DOHH2 (cell line): ENCODE data around the gene TAS2R40.

Experiments used
- H3F3A ChIP-seq: fragments of 200-600 bp; sonication (generic), shearing (Covaris generic); 2 replicates; pipeline ENCODE4 v1.6.0; 2016; ENCODE audit warnings: antibody characterized with exemption, mild to moderate bottlenecking; ENCODE audit not compliant: control insufficient read depth, insufficient read depth
- H3K27ac ChIP-seq: fragments of 200-600 bp; sonication (generic); 2 replicates; pipeline ENCODE4 v1.5.1; 2014; ENCODE audit warnings: low read depth, mild to moderate bottlenecking, low read length, moderate library complexity
- H3K27me3 ChIP-seq: fragments of 200-600 bp; sonication (generic); 2 replicates; pipeline ENCODE4 v1.6.1; 2014; ENCODE audit warnings: mild to moderate bottlenecking, low read length, mixed read lengths; ENCODE audit not compliant: control insufficient read depth
- H3K36me3 ChIP-seq: fragments of 200-600 bp; sonication (generic); 2 replicates; pipeline ENCODE4 v1.6.1; 2014; ENCODE audit warnings: mild to moderate bottlenecking, low read length, moderate library complexity, mixed read lengths; ENCODE audit not compliant: control insufficient read depth
- H3K4me1 ChIP-seq: fragments of 200-600 bp; sonication (generic); 2 replicates; pipeline ENCODE4 v1.6.1; 2014; ENCODE audit warnings: mild to moderate bottlenecking, low read length, mixed read lengths; ENCODE audit not compliant: control insufficient read depth
- H3K4me2 ChIP-seq: fragments of 200-600 bp; sonication (generic); 2 replicates; pipeline ENCODE4 v1.6.0; 2014; ENCODE audit warnings: mild to moderate bottlenecking, low read length, moderate library complexity
- H3K4me3 ChIP-seq: fragments of 200-600 bp; sonication (generic); 2 replicates; pipeline ENCODE4 v1.5.1; 2014; ENCODE audit warnings: mild to moderate bottlenecking, low read length, mixed read lengths
- H3K79me2 ChIP-seq: fragments of 200-600 bp; sonication (generic); 2 replicates; pipeline ENCODE4 v1.6.1; 2014; ENCODE audit warnings: mild to moderate bottlenecking, low read length, mixed read lengths; ENCODE audit not compliant: control insufficient read depth
- H3K9me2 ChIP-seq: fragments of 200-600 bp; sonication (generic); replicated peaks from 2 replicates; pipeline ENCODE4 v1.6.1; 2014; ENCODE audit warnings: mild to moderate bottlenecking, low read length, mixed read lengths; ENCODE audit not compliant: control insufficient read depth
- H3K9me3 ChIP-seq: fragments of 200-600 bp; sonication (generic); 2 replicates; pipeline ENCODE4 v1.6.1; 2014; ENCODE audit warnings: antibody characterized with exemption, low read length, mixed read lengths; ENCODE audit not compliant: control insufficient read depth, insufficient read depth
- H4K20me1 ChIP-seq: fragments of 200-600 bp; sonication (generic); 2 replicates; pipeline ENCODE4 v1.6.0; 2014; ENCODE audit warnings: low read depth, mild to moderate bottlenecking, antibody characterized with exemption, low read length, moderate library complexity; ENCODE audit not compliant: control insufficient read depth, insufficient read depth
- EZH2phosphoT487 ChIP-seq: fragments of 200-600 bp; sonication (generic); IDR thresholded peaks from 2 replicates; pipeline ENCODE4 v1.6.1; 2017; ENCODE audit warnings: borderline replicate concordance, mild to moderate bottlenecking, antibody characterized with exemption, low read length, moderate library complexity, mixed read lengths
- TF ChIP-seq, protein P1 (sequence below): fragments of 200-600 bp; sonication (generic); IDR thresholded peaks from one replicate; pipeline ENCODE4 v1.5.1; 2014; ENCODE audit warnings: antibody characterized with exemption, mild to moderate bottlenecking, low read depth, low read length; ENCODE audit not compliant: poor library complexity, severe bottlenecking

TAS2R40 gene

DNA sequence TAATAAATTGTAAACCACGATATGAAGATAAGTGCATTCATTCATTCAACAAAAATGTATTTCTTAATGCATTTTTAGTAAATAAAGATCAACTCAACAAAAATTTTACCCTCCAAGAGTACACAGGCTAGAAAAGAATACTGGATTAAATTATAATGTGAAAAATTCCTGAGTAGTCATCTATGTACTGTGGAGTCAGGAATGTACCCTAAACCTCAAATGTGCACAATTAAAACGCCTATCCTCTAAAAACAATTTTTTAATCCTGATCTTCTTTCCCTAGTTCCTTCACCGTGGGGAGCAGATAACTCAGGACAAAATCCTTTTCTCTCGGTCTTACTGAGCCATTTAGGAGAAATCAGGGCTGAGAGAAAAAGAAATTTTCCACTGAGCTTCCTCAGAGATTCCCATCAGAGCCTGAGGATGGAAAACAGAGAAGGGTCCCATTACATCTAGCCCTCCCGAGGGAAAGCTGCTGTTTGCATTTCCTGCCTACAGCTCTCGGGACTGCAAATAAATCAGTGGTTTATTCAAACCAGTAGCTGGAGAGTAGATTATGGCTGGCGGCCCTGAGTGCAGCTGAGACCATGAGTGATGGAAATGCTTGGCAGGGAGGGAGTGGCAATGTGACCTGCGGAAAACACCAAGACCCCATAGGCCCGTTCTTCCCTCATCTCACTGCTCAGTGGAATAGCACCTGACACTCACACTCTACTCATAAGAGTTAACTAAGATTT is 7.4 kb downstream of the TAS2R40 start:
- no peak overlapping the region for H3K4me2 ChIP-seq
- TF ChIP-seq, protein P1, sequence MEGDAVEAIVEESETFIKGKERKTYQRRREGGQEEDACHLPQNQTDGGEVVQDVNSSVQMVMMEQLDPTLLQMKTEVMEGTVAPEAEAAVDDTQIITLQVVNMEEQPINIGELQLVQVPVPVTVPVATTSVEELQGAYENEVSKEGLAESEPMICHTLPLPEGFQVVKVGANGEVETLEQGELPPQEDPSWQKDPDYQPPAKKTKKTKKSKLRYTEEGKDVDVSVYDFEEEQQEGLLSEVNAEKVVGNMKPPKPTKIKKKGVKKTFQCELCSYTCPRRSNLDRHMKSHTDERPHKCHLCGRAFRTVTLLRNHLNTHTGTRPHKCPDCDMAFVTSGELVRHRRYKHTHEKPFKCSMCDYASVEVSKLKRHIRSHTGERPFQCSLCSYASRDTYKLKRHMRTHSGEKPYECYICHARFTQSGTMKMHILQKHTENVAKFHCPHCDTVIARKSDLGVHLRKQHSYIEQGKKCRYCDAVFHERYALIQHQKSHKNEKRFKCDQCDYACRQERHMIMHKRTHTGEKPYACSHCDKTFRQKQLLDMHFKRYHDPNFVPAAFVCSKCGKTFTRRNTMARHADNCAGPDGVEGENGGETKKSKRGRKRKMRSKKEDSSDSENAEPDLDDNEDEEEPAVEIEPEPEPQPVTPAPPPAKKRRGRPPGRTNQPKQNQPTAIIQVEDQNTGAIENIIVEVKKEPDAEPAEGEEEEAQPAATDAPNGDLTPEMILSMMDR: no peak
- H3K36me3 ChIP-seq: no peaks in the 10 kb centered on the region
- H3K4me1 ChIP-seq: no peaks in the 10 kb centered on the region
- H3K9me3 ChIP-seq: peaks cover 6% of the 10 kb centered on the region
- no peak overlapping the region for H3K4me3 ChIP-seq
- peaks cover 16% of the 10 kb centered on the region for H3K27me3 ChIP-seq
- H3K9me2 ChIP-seq: no peaks in the 10 kb centered on the region
- no peaks in the 10 kb centered on the region for H3K79me2 ChIP-seq
- no peaks in the 10 kb centered on the region for H3F3A ChIP-seq
- no peaks in the 10 kb centered on the region for H4K20me1 ChIP-seq
- no peak overlapping the region for H3K27ac ChIP-seq

DNA sequence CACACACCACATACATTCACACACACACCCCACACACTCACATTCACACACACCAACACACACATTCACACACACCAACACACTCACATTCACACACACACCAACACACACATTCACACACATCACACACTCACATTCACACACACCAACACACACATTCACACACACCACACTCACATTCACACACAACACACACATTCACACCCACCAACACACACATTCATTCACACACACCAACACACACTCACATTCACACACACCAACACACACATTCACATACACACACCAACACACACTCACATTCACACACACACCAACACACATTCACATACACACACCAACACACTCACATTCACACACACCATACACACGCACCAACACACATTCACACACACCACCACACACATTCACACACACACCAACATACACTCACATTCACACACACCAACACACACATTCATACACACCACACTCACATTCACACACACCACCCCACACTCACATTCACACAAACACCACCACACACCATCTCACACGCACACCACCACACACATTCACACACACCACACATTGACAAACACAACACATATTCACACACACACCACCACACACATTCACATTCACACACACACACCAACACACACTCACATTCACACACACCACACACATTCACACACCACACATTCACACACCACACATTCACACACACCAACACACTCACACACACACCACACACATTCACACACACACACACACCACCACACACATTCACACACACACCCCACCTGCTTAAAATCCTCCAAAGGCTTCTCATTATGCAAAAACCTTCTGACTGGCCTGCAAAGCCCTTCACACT is 9.0 kb downstream of the TAS2R40 start:
- H3K36me3 ChIP-seq: no peaks in the 10 kb centered on the region
- no peak overlapping the region for H3K4me3 ChIP-seq
- H3K4me1 ChIP-seq: no peaks in the 10 kb centered on the region
- H3K9me3 ChIP-seq: peaks cover 6% of the 10 kb centered on the region
- no peaks in the 10 kb centered on the region for H3K9me2 ChIP-seq
- no peak overlapping the region for H3K27ac ChIP-seq
- no peaks in the 10 kb centered on the region for H3K79me2 ChIP-seq
- no peaks in the 10 kb centered on the region for H4K20me1 ChIP-seq
- no peak overlapping the region for H3K4me2 ChIP-seq
- no peaks in the 10 kb centered on the region for H3F3A ChIP-seq
- no peak for TF ChIP-seq EZH2phosphoT487
- TF ChIP-seq, protein P1: no peak
- peaks cover 12% of the 10 kb centered on the region for H3K27me3 ChIP-seq

DNA sequence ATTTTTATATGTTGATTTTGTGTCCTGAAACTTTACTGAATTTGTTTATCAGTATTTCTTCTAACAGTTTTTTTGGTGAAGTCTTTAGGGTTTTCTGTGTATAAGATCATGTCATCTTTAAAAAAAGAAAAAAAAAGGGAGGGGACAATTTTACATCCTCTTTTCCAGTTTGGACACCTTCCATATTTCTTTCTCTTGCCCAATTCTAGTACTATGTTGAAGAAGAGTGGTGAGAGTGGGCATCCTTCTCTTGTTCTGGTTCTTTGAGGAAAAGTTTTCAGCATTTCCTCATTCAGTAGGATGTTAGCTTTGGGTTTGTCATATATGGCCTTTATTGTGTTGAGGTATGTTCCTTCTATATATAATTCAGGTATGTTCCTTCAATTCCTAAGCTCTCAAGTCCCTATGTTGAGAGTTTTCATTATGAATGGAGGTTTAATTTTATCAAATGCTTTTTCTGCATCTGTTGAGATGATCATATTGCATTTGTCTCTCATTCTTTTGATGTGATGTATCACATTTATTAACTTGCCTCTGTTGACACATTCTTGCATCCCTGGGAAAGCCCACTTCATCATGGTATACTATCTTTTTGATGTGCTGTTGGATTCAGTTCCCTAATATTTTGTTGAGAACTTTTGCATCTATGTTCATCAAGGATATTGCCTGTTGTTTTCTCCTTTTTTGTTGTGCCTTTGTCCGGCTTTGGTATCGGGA is 12.1 kb downstream of the TAS2R40 start:
- Histone ChIP-seq H3K9me3 (peaks cover 9% of the 10 kb centered on the region), H3K27ac (no peak overlapping the region), H4K20me1 (no peaks in the 10 kb centered on the region), H3F3A (no peaks in the 10 kb centered on the region), H3K79me2 (no peaks in the 10 kb centered on the region), H3K4me2 (no peak overlapping the region), H3K27me3 (peaks cover 18% of the 10 kb centered on the region), H3K4me1 (no peaks in the 10 kb centered on the region), H3K4me3 (no peak overlapping the region), H3K9me2 (no peaks in the 10 kb centered on the region), H3K36me3 (no peaks in the 10 kb centered on the region)
- TF ChIP-seq EZH2phosphoT487: no peak
- TF ChIP-seq, protein P1: no peak
